ENCODE results near the gene TAMALIN.

GRCh38 chr12:51997136-51997535 lies 9.6 kb upstream of the TAMALIN start:
- TF ChIP-seq POLR2A (IDR thresholded peaks at IDR 0.05; ENCODE audit: low read depth, low read length) (no peak), TAF1 (IDR thresholded peaks at IDR 0.05; ENCODE audit: low read depth, low read length) (no peak), POU2F2 (IDR thresholded peaks at IDR 0.05; ENCODE audit: low read depth, low read length) (no peak), POLR2AphosphoS5 (IDR thresholded peaks at IDR 0.05; ENCODE audit: low read depth, low read length) (no peak), PAX5 (IDR thresholded peaks at IDR 0.05; ENCODE audit: insufficient read depth, low read length, severe bottlenecking) (no peak), SPI1 (IDR thresholded peaks at IDR 0.05; ENCODE audit: low read depth, low read length) (no peak)

Measured in GM12891 (cell line).